T-helper 17 cell (primary cell): ENCODE results near the gene MLIP. TPM values are rescaled to one million over a fixed set of nuclear protein-coding genes. Genes with fewer than 3 reads are reported as not detected.

Experiments used
- ATAC-seq: fragments of 150-1000 bp; cut with Tn5 transposase; 2 replicates; pipeline ENCODE4 v1.10.0; 2021; ENCODE audit warnings: mild to moderate bottlenecking, moderate library complexity
- DNase-seq, 3 donors: peaks; one replicate each; pipeline versions ENCODE4 v3.0.0 to v3.0.0-alpha.2; 2020 to 2021
- H3K9me3 ChIP-seq: one replicate; pipeline ENCODE4 v1.7.0; 2013; ENCODE audit warnings: low read length, mild to moderate bottlenecking; ENCODE audit not compliant: control insufficient read depth, poor library complexity, severe bottlenecking
- H3K27ac Mint-ChIP-seq: one replicate; pipeline ENCODE4 v1.8.0; 2022; ENCODE audit warnings: mild to moderate bottlenecking, moderate library complexity, mixed read lengths
- H3K27me3 Mint-ChIP-seq: one replicate; pipeline ENCODE4 v1.8.0; 2022; ENCODE audit warnings: mixed read lengths
- H3K36me3 Mint-ChIP-seq: one replicate; pipeline ENCODE4 v1.8.0; 2022; ENCODE audit warnings: low read depth, mixed read lengths
- H3K4me1 Mint-ChIP-seq: one replicate; pipeline ENCODE4 v1.8.0; 2022; ENCODE audit warnings: mild to moderate bottlenecking, mixed read lengths
- H3K4me3 Mint-ChIP-seq: one replicate; pipeline ENCODE4 v1.8.0; 2022; ENCODE audit warnings: mild to moderate bottlenecking, moderate library complexity, mixed read lengths
- total RNA-seq, 4 donors: library from RNA in 2 of 4; stranded (reverse) in 2 of 4; gene quantifications; one replicate each; pipeline ENCODE4 v1.2.3 and lab custom pipeline; 2022 to 2026

The MLIP gene
- total RNA-seq, 2 donors from 2014 or later, result not detected

- no peaks in the 10 kb centered on the region for H3K9me3 ChIP-seq
- no peak overlapping the region for H3K27ac Mint-ChIP-seq
- H3K36me3 Mint-ChIP-seq, result no peaks in the 10 kb centered on the region
- peaks cover 15% of the 10 kb centered on the region for H3K27me3 Mint-ChIP-seq
- no peak overlapping the region for H3K4me3 Mint-ChIP-seq
- ATAC-seq (no peak), DNase-seq (no peak)
- H3K4me1 Mint-ChIP-seq, result no peaks in the 10 kb centered on the region
Measured at GRCh38 chr6:54085047-54085446, 26.2 kb upstream of the MLIP start.

GRCh38 chr6:54085541-54085940 lies 25.7 kb upstream of the MLIP start:
- DNase-seq (no peak), ATAC-seq (no peak)
- H3K27ac Mint-ChIP-seq, result no peak overlapping the region
- no peaks in the 10 kb centered on the region for H3K4me1 Mint-ChIP-seq
- H3K4me3 Mint-ChIP-seq, result no peak overlapping the region
- H3K36me3 Mint-ChIP-seq, result no peaks in the 10 kb centered on the region
- peaks cover 20% of the 10 kb centered on the region for H3K27me3 Mint-ChIP-seq
- no peaks in the 10 kb centered on the region for H3K9me3 ChIP-seq

DNA sequence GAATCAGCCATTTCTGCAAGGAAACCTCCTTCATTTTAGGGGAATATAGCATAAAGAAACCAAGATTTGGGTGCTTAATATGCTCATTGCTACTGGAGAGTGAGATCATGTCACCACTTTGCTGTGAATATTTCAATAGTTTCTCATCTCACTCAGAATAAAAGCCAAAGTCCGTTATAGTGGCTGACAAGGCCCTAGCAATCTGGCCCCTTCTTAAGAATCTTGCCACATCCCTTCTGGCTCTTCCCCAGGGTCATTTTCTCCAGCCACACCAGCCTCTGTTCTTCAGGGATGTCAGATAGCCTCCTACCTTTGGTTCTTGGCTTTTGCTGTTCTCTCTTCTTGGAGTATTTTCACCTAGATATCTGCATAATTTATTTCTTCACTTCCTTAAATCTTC lies 24.8 kb upstream of the MLIP start:
- DNase-seq, result no peak
- Mint-ChIP-seq H3K36me3 (no peaks in the 10 kb centered on the region), H3K27ac (no peak overlapping the region), H3K4me3 (no peak overlapping the region), H3K4me1 (no peaks in the 10 kb centered on the region), H3K27me3 (peaks cover 20% of the 10 kb centered on the region)
- no peak for ATAC-seq
- no peaks in the 10 kb centered on the region for H3K9me3 ChIP-seq

- H3K4me1 Mint-ChIP-seq, result no peaks in the 10 kb centered on the region
- no peak for ATAC-seq
- no peaks in the 10 kb centered on the region for H3K36me3 Mint-ChIP-seq
- peaks cover 20% of the 10 kb centered on the region for H3K27me3 Mint-ChIP-seq
- no peak overlapping the region for H3K4me3 Mint-ChIP-seq
- H3K9me3 ChIP-seq, result no peaks in the 10 kb centered on the region
- no peak overlapping the region for H3K27ac Mint-ChIP-seq
- no peak for DNase-seq
Measured at GRCh38 chr6:54087721-54088120, 23.5 kb upstream of the MLIP start.

- no peaks in the 10 kb centered on the region for H3K4me1 Mint-ChIP-seq
- H3K4me3 Mint-ChIP-seq, result no peak overlapping the region
- DNase-seq, result no peak
- H3K9me3 ChIP-seq, result no peaks in the 10 kb centered on the region
- no peak overlapping the region for H3K27ac Mint-ChIP-seq
- no peaks in the 10 kb centered on the region for H3K36me3 Mint-ChIP-seq
- peaks cover 9% of the 10 kb centered on the region for H3K27me3 Mint-ChIP-seq
- ATAC-seq, result no peak
Measured at GRCh38 chr6:54093326-54093948, 17.8 kb upstream of the MLIP start.

DNA sequence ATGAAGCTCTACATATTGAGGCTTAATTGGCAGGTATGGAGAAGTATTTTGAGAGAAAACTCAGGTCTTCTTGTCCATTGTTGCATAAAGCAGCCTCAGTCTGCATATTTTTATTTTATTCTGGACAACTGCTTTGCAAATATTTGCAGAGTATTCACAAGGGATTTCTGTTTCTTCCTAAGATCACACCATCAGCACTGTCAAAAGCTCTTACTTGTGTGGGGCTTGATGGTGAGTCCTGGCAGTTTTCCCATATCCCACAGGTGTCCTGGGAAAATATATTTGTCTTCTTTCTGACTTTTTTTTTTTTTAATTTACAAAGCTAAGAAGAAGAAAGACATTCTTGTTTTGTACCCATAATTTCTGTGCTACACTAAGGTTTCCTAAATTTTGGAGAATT lies 16.9 kb upstream of the MLIP start:
- no peaks in the 10 kb centered on the region for H3K9me3 ChIP-seq

DNA sequence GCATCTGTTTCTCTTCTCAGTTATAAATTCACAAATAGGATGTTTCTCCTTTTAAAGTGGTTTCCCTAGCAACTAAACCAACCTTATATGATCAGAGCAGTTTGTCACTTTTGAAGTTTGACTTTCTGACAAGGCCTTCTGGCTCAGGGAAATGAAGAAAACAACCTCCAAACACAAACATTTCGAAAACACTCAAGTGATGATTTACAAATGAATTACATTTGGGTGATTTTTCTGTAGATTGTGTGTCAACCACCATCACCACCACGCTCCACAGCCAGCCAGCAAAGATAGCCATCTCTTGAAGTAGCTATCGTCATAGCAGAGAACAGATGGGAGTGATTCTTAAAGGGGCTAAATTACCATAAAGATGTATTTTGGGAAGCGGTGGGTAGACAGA lies 16.5 kb upstream of the MLIP start:
- DNase-seq (no peak), ATAC-seq (no peak)
- Mint-ChIP-seq H3K36me3 (no peaks in the 10 kb centered on the region), H3K4me1 (no peaks in the 10 kb centered on the region), H3K4me3 (no peak overlapping the region), H3K27me3 (peaks cover 8% of the 10 kb centered on the region), H3K27ac (no peak overlapping the region)
- no peaks in the 10 kb centered on the region for H3K9me3 ChIP-seq

More for the DNA sequence above, 16.9 kb upstream of the MLIP start:
- H3K4me1 Mint-ChIP-seq, result no peaks in the 10 kb centered on the region
- no peak for DNase-seq
- H3K27ac Mint-ChIP-seq, result no peak overlapping the region
- no peaks in the 10 kb centered on the region for H3K36me3 Mint-ChIP-seq
- no peak for ATAC-seq
- peaks cover 9% of the 10 kb centered on the region for H3K27me3 Mint-ChIP-seq
- H3K4me3 Mint-ChIP-seq, result no peak overlapping the region

- no peak overlapping the region for H3K27ac Mint-ChIP-seq
- no peaks in the 10 kb centered on the region for H3K27me3 Mint-ChIP-seq
- H3K9me3 ChIP-seq, result no peaks in the 10 kb centered on the region
- no peaks in the 10 kb centered on the region for H3K4me1 Mint-ChIP-seq
- ATAC-seq, result no peak
- DNase-seq, result no peak
- no peaks in the 10 kb centered on the region for H3K36me3 Mint-ChIP-seq
- H3K4me3 Mint-ChIP-seq, result no peak overlapping the region
Measured at GRCh38 chr6:54095723-54096122, 15.5 kb upstream of the MLIP start.

DNA sequence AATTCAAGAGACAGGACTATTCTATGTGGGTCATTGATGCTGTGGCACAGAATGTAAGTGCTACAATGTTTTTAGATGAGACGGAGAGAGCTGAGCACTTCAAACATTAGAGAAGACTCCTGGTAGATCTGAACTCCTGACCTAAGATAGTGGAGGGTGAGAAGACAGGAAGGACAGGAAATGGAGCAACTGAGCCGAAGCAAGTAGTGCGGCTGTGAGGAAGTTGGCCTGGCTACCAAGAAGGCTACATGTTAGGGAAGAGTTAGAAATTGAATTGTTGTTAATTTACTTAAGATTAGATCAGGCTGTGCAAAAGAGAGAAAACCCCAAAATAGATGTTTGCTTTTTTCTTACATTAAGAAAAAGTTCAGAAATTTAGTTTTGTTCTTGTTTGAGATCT lies 14.4 kb upstream of the MLIP start:
- DNase-seq, result no peak

DNA sequence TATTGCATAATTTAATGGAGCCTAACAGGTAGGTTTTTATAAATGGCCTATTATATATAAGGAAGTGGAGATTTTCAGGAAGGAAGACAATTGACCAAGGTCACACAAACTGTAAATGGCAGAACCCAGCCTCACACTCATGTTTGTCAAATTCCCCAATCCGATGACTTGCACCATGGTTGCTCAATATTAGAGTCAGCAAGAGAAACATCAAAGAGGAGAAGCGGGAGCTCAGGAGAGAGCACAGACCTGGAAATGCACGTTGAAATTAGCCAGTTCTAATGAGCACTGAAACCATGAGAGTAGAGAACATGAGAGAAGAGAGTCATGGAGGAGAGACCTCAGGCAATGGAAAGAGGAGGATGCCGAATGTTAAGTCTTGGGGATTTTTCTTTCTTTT lies 13.5 kb upstream of the MLIP start:
- no peaks in the 10 kb centered on the region for H3K27me3 Mint-ChIP-seq
- ATAC-seq (no peak), DNase-seq (no peak)
- no peaks in the 10 kb centered on the region for H3K36me3 Mint-ChIP-seq
- H3K27ac Mint-ChIP-seq, result no peak overlapping the region
- H3K4me3 Mint-ChIP-seq, result no peak overlapping the region
- H3K9me3 ChIP-seq, result no peaks in the 10 kb centered on the region
- no peaks in the 10 kb centered on the region for H3K4me1 Mint-ChIP-seq

More for the DNA sequence above, 14.4 kb upstream of the MLIP start:
- H3K27me3 Mint-ChIP-seq, result no peaks in the 10 kb centered on the region
- H3K9me3 ChIP-seq, result no peaks in the 10 kb centered on the region
- no peak overlapping the region for H3K27ac Mint-ChIP-seq
- no peaks in the 10 kb centered on the region for H3K36me3 Mint-ChIP-seq
- no peak overlapping the region for H3K4me3 Mint-ChIP-seq
- no peak for ATAC-seq
- H3K4me1 Mint-ChIP-seq, result no peaks in the 10 kb centered on the region

- Mint-ChIP-seq H3K27me3 (no peaks in the 10 kb centered on the region), H3K27ac (no peak overlapping the region), H3K4me1 (no peaks in the 10 kb centered on the region), H3K4me3 (no peak overlapping the region), H3K36me3 (no peaks in the 10 kb centered on the region)
- DNase-seq, result no peak
- H3K9me3 ChIP-seq, result no peaks in the 10 kb centered on the region
- no peak for ATAC-seq
Measured at GRCh38 chr6:54098450-54099044, 12.7 kb upstream of the MLIP start.

DNA sequence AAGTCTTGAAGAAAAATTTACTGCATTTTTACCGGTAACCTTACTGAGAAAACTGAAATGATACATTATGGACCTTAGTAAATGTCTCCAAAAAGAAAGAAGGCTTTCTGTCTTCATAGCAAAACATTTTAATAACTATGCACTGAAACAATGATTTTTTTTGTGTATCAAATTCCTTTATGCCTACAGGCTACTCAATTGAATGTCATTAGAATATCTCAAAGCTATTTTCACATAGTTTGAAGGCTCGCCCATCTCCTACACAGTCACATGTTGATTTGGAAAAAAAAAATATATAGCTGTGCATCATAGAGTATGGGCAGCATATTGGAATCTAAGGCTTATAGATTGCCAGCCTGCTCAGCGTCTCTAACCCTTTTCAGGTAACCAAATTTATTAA lies 12.0 kb upstream of the MLIP start:
- no peaks in the 10 kb centered on the region for H3K9me3 ChIP-seq
- no peaks in the 10 kb centered on the region for H3K4me1 Mint-ChIP-seq
- peaks cover under 1% of the 10 kb centered on the region for H3K27me3 Mint-ChIP-seq
- no peak overlapping the region for H3K27ac Mint-ChIP-seq
- DNase-seq (no peak), ATAC-seq (no peak)
- no peaks in the 10 kb centered on the region for H3K36me3 Mint-ChIP-seq
- H3K4me3 Mint-ChIP-seq, result no peak overlapping the region

GRCh38 chr6:54100411-54101006 lies 10.7 kb upstream of the MLIP start:
- Mint-ChIP-seq H3K27me3 (peaks cover 6% of the 10 kb centered on the region), H3K4me1 (no peaks in the 10 kb centered on the region), H3K27ac (no peak overlapping the region), H3K36me3 (no peaks in the 10 kb centered on the region), H3K4me3 (no peak overlapping the region)
- no peaks in the 10 kb centered on the region for H3K9me3 ChIP-seq
- DNase-seq (no peak), ATAC-seq (no peak)

DNA sequence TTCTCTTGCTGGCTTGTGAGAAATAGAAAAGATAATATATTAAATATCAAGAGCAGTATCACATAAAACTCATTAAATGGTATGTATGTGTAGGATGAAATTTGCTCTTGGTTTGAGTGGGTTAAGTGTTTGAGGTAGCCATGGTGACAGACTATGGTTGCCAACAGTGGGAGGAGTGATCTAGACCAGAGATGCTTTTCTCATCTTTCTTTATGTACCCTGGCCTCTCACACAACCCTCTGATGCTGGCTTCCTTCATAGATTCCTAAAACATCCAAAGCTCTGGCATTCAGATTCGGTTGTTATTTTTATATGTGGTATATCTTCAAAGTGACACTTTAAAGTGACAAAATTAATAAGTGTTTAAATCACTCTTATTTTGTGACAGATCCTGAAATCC lies 9.0 kb upstream of the MLIP start:
- Mint-ChIP-seq H3K27me3 (peaks cover 6% of the 10 kb centered on the region), H3K36me3 (no peaks in the 10 kb centered on the region), H3K4me1 (no peaks in the 10 kb centered on the region), H3K27ac (no peak overlapping the region), H3K4me3 (no peak overlapping the region)
- no peaks in the 10 kb centered on the region for H3K9me3 ChIP-seq
- DNase-seq (no peak), ATAC-seq (no peak)
